AG09319 (cell line): ENCODE measurements around the gene GLB1L.

Experiments used
- DNase-seq: peaks from one replicate; pipeline ENCODE4 v3.0.0-alpha.2; 2010; ENCODE audit warnings: low read depth; ENCODE audit errors: extremely low read depth
- TF ChIP-seq, protein P1 (sequence below): IDR thresholded peaks from 2 replicates; pipeline ENCODE4 v1.5.1; 2011; ENCODE audit warnings: low read depth, mild to moderate bottlenecking, inconsistent platforms, low read length, moderate library complexity

GLB1L gene

DNA sequence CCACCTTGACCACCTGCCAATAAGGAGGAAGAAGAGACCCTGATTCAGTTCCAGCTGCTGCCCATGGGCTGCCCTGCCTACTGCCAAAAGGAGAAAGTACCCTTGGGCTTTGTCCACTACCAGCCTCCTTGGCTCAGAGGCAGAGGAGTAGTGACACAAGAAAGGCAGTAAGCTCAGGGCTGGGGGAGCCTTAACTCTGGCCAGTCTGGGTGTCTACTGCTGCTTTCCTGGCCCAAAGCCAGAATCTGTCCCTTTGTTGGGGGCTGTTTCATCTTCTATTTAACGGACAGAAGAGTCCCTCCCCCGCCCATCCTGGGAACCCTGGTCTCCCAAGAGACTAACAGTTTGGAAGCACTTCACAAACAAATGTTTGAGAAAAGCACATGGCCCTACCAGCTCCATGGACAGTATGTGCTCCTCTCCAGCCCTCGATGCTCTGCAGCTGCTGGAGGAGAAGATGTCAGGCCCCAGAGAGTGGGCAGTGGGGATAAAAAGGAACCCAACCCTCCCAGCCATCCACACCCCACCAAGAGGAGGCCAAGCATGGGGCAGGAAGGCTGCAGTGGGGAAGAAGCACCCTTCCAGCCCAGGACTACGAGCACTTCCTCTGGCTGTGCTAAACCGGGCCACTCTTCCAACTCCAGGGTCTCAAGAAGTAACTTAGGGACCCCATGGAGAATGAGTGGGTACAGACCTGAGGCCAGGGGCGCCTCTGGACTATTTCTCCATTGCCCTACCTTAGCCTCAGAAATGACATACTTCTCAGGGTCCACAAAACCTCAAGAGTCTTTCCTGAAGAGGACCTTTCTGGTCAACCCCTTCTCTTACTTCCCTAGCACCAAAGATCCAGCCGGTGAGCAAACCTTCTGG, 17.0 kb downstream of the GLB1L start:
- no peak for DNase-seq
- TF ChIP-seq, protein P1, sequence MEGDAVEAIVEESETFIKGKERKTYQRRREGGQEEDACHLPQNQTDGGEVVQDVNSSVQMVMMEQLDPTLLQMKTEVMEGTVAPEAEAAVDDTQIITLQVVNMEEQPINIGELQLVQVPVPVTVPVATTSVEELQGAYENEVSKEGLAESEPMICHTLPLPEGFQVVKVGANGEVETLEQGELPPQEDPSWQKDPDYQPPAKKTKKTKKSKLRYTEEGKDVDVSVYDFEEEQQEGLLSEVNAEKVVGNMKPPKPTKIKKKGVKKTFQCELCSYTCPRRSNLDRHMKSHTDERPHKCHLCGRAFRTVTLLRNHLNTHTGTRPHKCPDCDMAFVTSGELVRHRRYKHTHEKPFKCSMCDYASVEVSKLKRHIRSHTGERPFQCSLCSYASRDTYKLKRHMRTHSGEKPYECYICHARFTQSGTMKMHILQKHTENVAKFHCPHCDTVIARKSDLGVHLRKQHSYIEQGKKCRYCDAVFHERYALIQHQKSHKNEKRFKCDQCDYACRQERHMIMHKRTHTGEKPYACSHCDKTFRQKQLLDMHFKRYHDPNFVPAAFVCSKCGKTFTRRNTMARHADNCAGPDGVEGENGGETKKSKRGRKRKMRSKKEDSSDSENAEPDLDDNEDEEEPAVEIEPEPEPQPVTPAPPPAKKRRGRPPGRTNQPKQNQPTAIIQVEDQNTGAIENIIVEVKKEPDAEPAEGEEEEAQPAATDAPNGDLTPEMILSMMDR, result no peak

GRCh38 chr2:219225350-219225749, 19.9 kb downstream of the GLB1L start:
- DNase-seq, result no peak

DNA sequence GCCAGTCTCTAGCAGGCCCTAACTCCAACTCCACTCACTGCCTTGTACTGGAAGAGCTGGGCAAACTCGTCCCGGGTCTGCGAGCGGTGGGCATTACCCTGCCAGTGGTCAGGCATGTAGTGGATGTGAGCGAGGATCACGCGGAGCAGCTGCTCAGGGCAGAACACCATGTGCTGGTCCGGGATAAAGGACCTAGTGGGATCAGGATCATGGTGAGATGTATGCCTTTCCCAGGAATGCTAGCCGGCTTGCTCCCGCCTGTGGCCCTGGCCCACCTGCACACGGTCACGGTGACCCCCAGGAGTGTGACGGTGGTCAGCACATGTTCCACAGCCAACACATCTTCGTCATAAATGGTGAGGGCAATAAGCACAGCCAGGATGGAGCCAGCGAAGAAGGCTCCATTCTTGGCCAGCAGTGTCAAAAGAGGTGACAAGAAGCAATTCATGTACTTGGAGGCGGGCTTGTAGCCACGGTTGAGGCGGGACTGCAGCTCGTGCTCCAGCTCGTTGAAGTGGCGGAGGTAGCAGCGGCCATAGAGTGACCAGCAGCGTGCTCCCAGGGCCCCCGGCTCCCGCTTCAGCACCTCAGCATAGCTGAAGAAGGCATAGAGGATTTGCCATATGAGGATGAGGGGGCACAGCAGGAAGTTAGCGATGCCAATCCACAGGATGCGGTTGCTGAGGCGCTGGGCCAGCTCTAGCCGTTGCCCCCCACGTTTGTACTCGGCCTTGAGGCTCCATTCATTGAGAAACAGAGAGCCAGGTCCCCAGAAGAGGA, 21.2 kb downstream of the GLB1L start:
- no peak for DNase-seq
- TF ChIP-seq, protein P1, result no peak

More at GRCh38 chr2:219225350-219225749, 19.9 kb downstream of the GLB1L start:
- TF ChIP-seq, protein P1, result no peak

- no peak for DNase-seq
- TF ChIP-seq, protein P1, result no peak
These were observed 23.2 kb downstream of the GLB1L start for GRCh38 chr2:219221957-219222518.

GRCh38 chr2:219220652-219221402, 24.4 kb downstream of the GLB1L start:
- TF ChIP-seq, protein P1, result no peak
- no peak for DNase-seq

- no peak for DNase-seq
- TF ChIP-seq, protein P1, result no peak
These were observed 25.3 kb downstream of the GLB1L start for GRCh38 chr2:219219784-219220532.
